T-helper 2 cell treated with Interferon-gamma antibody and Interleukin-4, amounts not matched to agents 100 ng/mL and 5 ng/mL, for 36 hours (primary cell): ENCODE measurements around the gene SNX32. TPM values are rescaled to one million over a fixed set of nuclear protein-coding genes. Genes with fewer than 3 reads are reported as not detected.

ENCODE experiments used
- intact Hi-C: fragments of 100-400 bp; cut with micrococcal nuclease; formaldehyde crosslinking; loops from one replicate; pipeline ENCODE4 v1.15.1; 2023
- total RNA-seq: library from RNA; stranded (reverse); gene quantifications from 2 replicates; pipeline ENCODE4 v1.2.3, GENCODE V29; 2022

The SNX32 gene
- total RNA-seq, 1 donor from 2014 or later: 1.6 TPM

DNA sequence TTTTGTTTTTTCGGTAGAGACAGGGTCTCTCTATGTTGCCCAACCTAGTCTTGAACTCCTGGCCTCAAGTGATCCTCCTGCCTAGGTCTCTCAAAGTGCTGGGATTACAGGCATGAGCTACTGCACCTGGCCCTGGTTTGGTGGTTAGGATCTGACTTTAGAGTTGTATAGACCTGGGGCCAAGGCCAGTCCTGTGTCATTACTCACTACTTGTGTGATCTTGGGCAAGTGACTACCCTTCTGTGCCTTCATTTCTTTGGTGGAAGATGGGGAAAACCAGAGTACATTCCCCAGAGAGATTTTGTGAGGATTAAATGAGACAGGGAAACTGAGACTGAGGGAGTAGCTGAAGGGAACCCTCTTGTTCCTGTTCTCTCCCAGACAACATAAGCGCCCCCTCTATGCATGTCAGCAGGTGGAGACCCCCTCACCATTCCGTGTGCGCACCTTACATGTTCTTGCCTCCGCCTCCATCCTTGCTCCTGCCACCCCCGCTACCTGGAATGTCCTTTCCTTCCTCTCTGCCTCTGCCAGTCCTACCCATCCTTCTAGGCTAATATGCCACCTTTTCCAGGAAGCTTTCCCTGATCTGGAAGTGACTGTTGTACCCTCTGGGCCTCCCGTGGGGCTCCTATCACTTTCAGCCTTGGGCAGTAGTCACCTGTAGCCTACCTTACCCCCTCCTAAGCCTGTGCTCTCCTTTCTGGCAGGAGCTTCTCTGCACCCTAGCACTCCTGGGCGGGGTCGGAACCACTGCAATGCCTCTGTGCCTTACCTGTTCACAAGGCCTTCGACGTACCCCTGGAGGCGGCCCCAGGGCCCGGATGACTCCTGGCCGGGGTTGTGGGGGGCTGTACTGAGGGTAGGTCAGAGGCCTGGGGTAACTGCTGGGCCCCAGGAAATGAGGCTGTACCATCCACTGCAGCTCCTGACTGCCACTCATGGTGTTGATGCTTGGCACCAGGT lies 62.6 kb downstream of the SNX32 start:
- intact Hi-C loops: loop anchor here (10.0 kb wide), 1 partner anchor 112 kb away; the partner anchor contains the start of genes AP5B1 and OVOL1

DNA sequence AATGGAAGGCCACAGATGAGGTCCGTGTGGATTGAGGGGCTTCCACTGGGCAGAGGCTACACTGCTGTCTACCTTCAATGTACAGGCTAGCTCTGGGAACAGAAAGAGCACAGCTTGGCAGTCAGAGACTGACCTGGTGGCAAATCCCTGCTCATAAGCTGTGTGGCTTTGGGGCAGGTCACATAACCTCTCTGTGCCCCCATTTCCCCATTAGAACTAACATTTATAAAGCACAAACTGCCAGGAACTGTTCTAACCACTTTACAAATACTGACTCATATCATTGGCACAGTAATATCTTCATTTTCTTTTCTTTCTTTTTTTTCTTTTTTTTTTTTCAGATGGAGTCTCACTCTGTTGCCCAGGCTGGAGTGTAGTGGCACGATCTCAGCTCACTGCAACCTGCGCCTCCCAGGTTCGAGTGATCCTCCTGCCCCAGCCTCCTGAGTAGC lies 63.3 kb downstream of the SNX32 start:
- intact Hi-C loops: loop anchor here (10.0 kb wide), 1 partner anchor 112 kb away; the partner anchor contains the start of genes AP5B1 and OVOL1

- intact Hi-C loops: loop anchor here (10.0 kb wide), 1 partner anchor 114 kb away; the partner anchor contains the start of genes AP5B1 and OVOL1
Observed at GRCh38 chr11:65898656-65899355, 65.0 kb downstream of the SNX32 start.

GRCh38 chr11:65899356-65900124 lies 65.8 kb downstream of the SNX32 start:
- intact Hi-C loops: loop anchor here (1.0 to 10.0 kb wide), 3 partner anchors 9 to 115 kb away; partner anchors contain the start of genes AP5B1, C11orf68, CCDC85B and DRAP1

- intact Hi-C loops: loop anchor here (1.0 kb wide), 2 partner anchors 10 to 19 kb away; partner anchors contain the start of genes C11orf68, CCDC85B and DRAP1
Observed at GRCh38 chr11:65900125-65900898, 66.5 kb downstream of the SNX32 start, which contains the start of gene FOSL1. Gene FOSL1 (minus strand): TSS chr11:65900388. CDS start chr11:65900339, 49 bp downstream.

DNA sequence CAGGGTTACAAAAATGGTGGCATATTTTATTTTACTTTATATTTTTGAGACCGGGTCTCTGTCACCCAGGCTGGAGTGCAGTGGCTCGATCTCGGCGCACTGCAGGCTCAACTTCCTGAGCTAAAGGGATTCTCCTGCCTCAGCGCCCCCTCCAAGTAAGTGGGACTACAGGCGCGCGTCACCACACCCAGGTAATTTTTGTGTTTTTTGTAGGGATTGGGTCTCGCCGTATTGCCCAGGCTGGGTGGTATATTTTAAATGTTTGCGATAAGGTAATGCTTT lies 67.1 kb downstream of the SNX32 start:
- intact Hi-C loops: loop anchor here (1.0 kb wide), 2 partner anchors 11 to 18 kb away; partner anchors contain the start of genes C11orf68, CCDC85B and DRAP1

- intact Hi-C loops: no loop called here
Observed at GRCh38 chr11:65903068-65903481, 69.3 kb downstream of the SNX32 start.

Other genes starting within 250 kb of the SNX32 start
- gene KCNK7, start 238.2 kb upstream of the SNX32 start, total RNA-seq: 1.2 and 1.7 TPM in 2 replicates
- gene MAP3K11, start 219.7 kb upstream of the SNX32 start, total RNA-seq: 70.4 and 71.4 TPM in 2 replicates
- gene PCNX3, start 218.2 kb upstream of the SNX32 start, total RNA-seq: 46.9 and 54.8 TPM in 2 replicates
- gene SIPA1, start 195.9 kb upstream of the SNX32 start, total RNA-seq: 142 and 153 TPM in 2 replicates
- 85.3 and 86.1 TPM in 2 replicates for gene RELA, start 171.0 kb upstream of the SNX32 start, total RNA-seq
- 67.3 and 72.0 TPM in 2 replicates for gene KAT5, start 121.7 kb upstream of the SNX32 start, total RNA-seq
- 97.0 and 105 TPM in 2 replicates for gene RNASEH2C, start 113.2 kb upstream of the SNX32 start, total RNA-seq
- 20.1 and 21.2 TPM in 2 replicates for gene AP5B1, start 53.0 kb upstream of the SNX32 start, total RNA-seq
- 0.09 TPM in 1 of 2 replicates, not detected in the other for gene OVOL1, start 46.9 kb upstream of the SNX32 start, total RNA-seq
- 1,805 and 1,835 TPM in 2 replicates for gene CFL1, start 24.2 kb downstream of the SNX32 start, total RNA-seq
- 94.0 and 101 TPM in 2 replicates for gene MUS81, start 26.5 kb downstream of the SNX32 start, total RNA-seq
- 5.4 and 7.2 TPM in 2 replicates for gene EFEMP2, start 38.8 kb downstream of the SNX32 start, total RNA-seq
- 26.4 and 29.3 TPM in 2 replicates for gene CTSW, start 45.9 kb downstream of the SNX32 start, total RNA-seq
- 82.9 and 84.7 TPM in 2 replicates for gene FIBP, start 54.5 kb downstream of the SNX32 start, total RNA-seq
- 45.2 and 47.0 TPM in 2 replicates for gene CCDC85B, start 56.7 kb downstream of the SNX32 start, total RNA-seq
- gene FOSL1, start 66.4 kb downstream of the SNX32 start, total RNA-seq: 3.7 and 4.5 TPM in 2 replicates
- 21.9 and 24.2 TPM in 2 replicates for gene C11orf68, start 85.1 kb downstream of the SNX32 start, total RNA-seq
- gene DRAP1, start 85.5 kb downstream of the SNX32 start, total RNA-seq: 131 and 132 TPM in 2 replicates
- not detected in 2 replicates for gene TSGA10IP, start 111.5 kb downstream of the SNX32 start, total RNA-seq
- gene SART1, start 127.8 kb downstream of the SNX32 start, total RNA-seq: 88.8 and 96.5 TPM in 2 replicates
- gene EIF1AD, start 168.2 kb downstream of the SNX32 start, total RNA-seq: 50.7 and 57.1 TPM in 2 replicates
- gene BANF1, start 168.5 kb downstream of the SNX32 start, total RNA-seq: 258 and 269 TPM in 2 replicates
- gene CST6, start 178.0 kb downstream of the SNX32 start, total RNA-seq: 0.34 TPM in 1 of 2 replicates, not detected in the other
- gene CATSPER1, start 192.5 kb downstream of the SNX32 start, total RNA-seq: 0.32 TPM in 1 of 2 replicates, not detected in the other
- not detected in 2 replicates for gene GAL3ST3, start 215.2 kb downstream of the SNX32 start, total RNA-seq
- 226 and 228 TPM in 2 replicates for gene SF3B2, start 218.4 kb downstream of the SNX32 start, total RNA-seq
- gene PACS1, start 236.3 kb downstream of the SNX32 start, total RNA-seq: 94.5 and 102 TPM in 2 replicates